ENCODE results near the gene FSTL1. TPM values are rescaled to one million over a fixed set of nuclear protein-coding genes. Genes with fewer than 3 reads are reported as not detected.

FSTL1 gene
- total RNA-seq, 1 donor = 2,074 TPM

- Histone ChIP-seq H4K20me1 (ENCODE audit: insufficient read depth, low read length) (peaks cover 84% of the 10 kb centered on the region), H3K4me1 (ENCODE audit: insufficient read depth, low read length) (peaks cover 90% of the 10 kb centered on the region), H3K79me2 (ENCODE audit: insufficient read depth, low read length) (peaks cover 99% of the 10 kb centered on the region), H3K4me3 (ENCODE audit: insufficient read depth, low read length) (no peak overlapping the region), H3K9me3 (ENCODE audit: low read depth, low read length) (no peaks in the 10 kb centered on the region), H2AFZ (ENCODE audit: low read length) (no peak overlapping the region), H3K36me3 (ENCODE audit: insufficient read depth, low read length) (peaks cover 75% of the 10 kb centered on the region), H3K27me3 (ENCODE audit: insufficient read depth, low read length) (no peaks in the 10 kb centered on the region), H3K27ac (ENCODE audit: low read depth, low read length) (peak overlapping the region; percentile 87), H3K4me2 (ENCODE audit: insufficient read depth, low read length) (peak overlapping the region; percentile 47)
- no peak for DNase-seq (ENCODE audit: insufficient read length, low spot score, missing footprints)
- TF ChIP-seq CTCF (IDR thresholded peaks at IDR 0.05; ENCODE audit: extremely low read depth, low read depth, low read length) = no peak
These were observed 12.6 kb downstream of the FSTL1 start for GRCh38 chr3:120438216-120438615.

- Histone ChIP-seq H3K4me2 (ENCODE audit: insufficient read depth, low read length) (peak overlapping the region; percentile 14), H3K9me3 (ENCODE audit: low read depth, low read length) (no peaks in the 10 kb centered on the region), H4K20me1 (ENCODE audit: insufficient read depth, low read length) (peaks cover 85% of the 10 kb centered on the region), H3K4me3 (ENCODE audit: insufficient read depth, low read length) (no peak overlapping the region), H3K27ac (ENCODE audit: low read depth, low read length) (peak overlapping the region; percentile 87), H2AFZ (ENCODE audit: low read length) (no peak overlapping the region), H3K4me1 (ENCODE audit: insufficient read depth, low read length) (peaks cover 96% of the 10 kb centered on the region), H3K79me2 (ENCODE audit: insufficient read depth, low read length) (peaks cover 100% of the 10 kb centered on the region), H3K27me3 (ENCODE audit: insufficient read depth, low read length) (no peaks in the 10 kb centered on the region), H3K36me3 (ENCODE audit: insufficient read depth, low read length) (peaks cover 79% of the 10 kb centered on the region)
- DNase-seq (ENCODE audit: insufficient read length, low spot score, missing footprints) = no peak
- no peak for TF ChIP-seq CTCF (IDR thresholded peaks at IDR 0.05; ENCODE audit: extremely low read depth, low read depth, low read length)
These were observed 13.2 kb downstream of the FSTL1 start for GRCh38 chr3:120437559-120437958.

GRCh38 chr3:120436523-120437050 is 14.2 kb downstream of the FSTL1 start:
- Histone ChIP-seq H3K4me3 (ENCODE audit: insufficient read depth, low read length) (no peak overlapping the region), H2AFZ (ENCODE audit: low read length) (no peak overlapping the region), H3K4me2 (ENCODE audit: insufficient read depth, low read length) (peak overlapping the region; percentile 60), H3K27me3 (ENCODE audit: insufficient read depth, low read length) (no peaks in the 10 kb centered on the region), H3K9me3 (ENCODE audit: low read depth, low read length) (no peaks in the 10 kb centered on the region), H3K27ac (ENCODE audit: low read depth, low read length) (peak overlapping the region; percentile 87), H3K79me2 (ENCODE audit: insufficient read depth, low read length) (peaks cover 100% of the 10 kb centered on the region), H3K36me3 (ENCODE audit: insufficient read depth, low read length) (peaks cover 77% of the 10 kb centered on the region), H3K4me1 (ENCODE audit: insufficient read depth, low read length) (peaks cover 99% of the 10 kb centered on the region), H4K20me1 (ENCODE audit: insufficient read depth, low read length) (peaks cover 84% of the 10 kb centered on the region)
- DNase-seq (ENCODE audit: insufficient read length, low spot score, missing footprints) = no peak
- TF ChIP-seq CTCF (IDR thresholded peaks at IDR 0.05; ENCODE audit: extremely low read depth, low read depth, low read length) = no peak

GRCh38 chr3:120435621-120436020 is 15.2 kb downstream of the FSTL1 start:
- peak overlapping the region; percentile 60 for H3K4me2 ChIP-seq (ENCODE audit: insufficient read depth, low read length)
- H3K79me2 ChIP-seq (ENCODE audit: insufficient read depth, low read length) = peaks cover 100% of the 10 kb centered on the region
- DNase-seq (ENCODE audit: insufficient read length, low spot score, missing footprints) = no peak
- H3K27me3 ChIP-seq (ENCODE audit: insufficient read depth, low read length) = no peaks in the 10 kb centered on the region
- H2AFZ ChIP-seq (ENCODE audit: low read length) = no peak overlapping the region
- H3K36me3 ChIP-seq (ENCODE audit: insufficient read depth, low read length) = peaks cover 77% of the 10 kb centered on the region
- no peaks in the 10 kb centered on the region for H3K9me3 ChIP-seq (ENCODE audit: low read depth, low read length)
- peak overlapping the region; percentile 87 for H3K27ac ChIP-seq (ENCODE audit: low read depth, low read length)
- peaks cover 99% of the 10 kb centered on the region for H3K4me1 ChIP-seq (ENCODE audit: insufficient read depth, low read length)
- peaks cover 84% of the 10 kb centered on the region for H4K20me1 ChIP-seq (ENCODE audit: insufficient read depth, low read length)
- H3K4me3 ChIP-seq (ENCODE audit: insufficient read depth, low read length) = no peak overlapping the region
- no peak for TF ChIP-seq CTCF (IDR thresholded peaks at IDR 0.05; ENCODE audit: extremely low read depth, low read depth, low read length)

Measured in osteoblast (primary cell).